ENCODE results near the gene CD300A.
A peak's percentile ranks its signal among the peaks of the same experiment; 100 is the strongest.
"Not testable (repeated sequence)": the region's sequence is repeated elsewhere in the genome, so short reads cannot be mapped to it uniquely, and the experiment has no call there.

The CD300A gene

GRCh38 chr17:74485841-74486240, 19.4 kb downstream of the CD300A start:
- no peak for DNase-seq

GRCh38 chr17:74488276-74488675, 21.8 kb downstream of the CD300A start:
- not testable (repeated sequence) for DNase-seq

GRCh38 chr17:74490716-74491115, 24.3 kb downstream of the CD300A start:
- DNase-seq = no peak

GRCh38 chr17:74491626-74492025, 25.2 kb downstream of the CD300A start:
- DNase-seq = no peak

GRCh38 chr17:74493331-74493833, 26.9 kb downstream of the CD300A start:
- peak; percentile 79 for DNase-seq

- no peak for DNase-seq
Measured at GRCh38 chr17:74497471-74497870, 31.0 kb downstream of the CD300A start.

GRCh38 chr17:74499992-74500391, 33.6 kb downstream of the CD300A start:
- DNase-seq = no peak

- no peak for DNase-seq
Measured at GRCh38 chr17:74502861-74503260, 36.4 kb downstream of the CD300A start.

- not testable (repeated sequence) for DNase-seq
Measured at GRCh38 chr17:74503949-74504348, 37.5 kb downstream of the CD300A start.

- DNase-seq = no peak
Measured at GRCh38 chr17:74508156-74508555, 41.7 kb downstream of the CD300A start.

- DNase-seq = no peak
Measured at GRCh38 chr17:74512036-74512435, 45.6 kb downstream of the CD300A start.

- no peak for DNase-seq
Measured at GRCh38 chr17:74512624-74513091, 46.2 kb downstream of the CD300A start.

GRCh38 chr17:74513987-74514631, 47.7 kb downstream of the CD300A start:
- DNase-seq = no peak

GRCh38 chr17:74514632-74515334, 48.3 kb downstream of the CD300A start:
- DNase-seq = no peak

- no peak for DNase-seq
Measured at GRCh38 chr17:74515941-74516340, 49.5 kb downstream of the CD300A start.

- DNase-seq = no peak
Measured at GRCh38 chr17:74516561-74517328, 50.3 kb downstream of the CD300A start.

- DNase-seq = not testable (repeated sequence)
Measured at GRCh38 chr17:74518413-74518981, 52.1 kb downstream of the CD300A start.

- DNase-seq = no peak
Measured at GRCh38 chr17:74520016-74520434, 53.6 kb downstream of the CD300A start.

- no peak for DNase-seq
Measured at GRCh38 chr17:74520790-74521480, 54.5 kb downstream of the CD300A start.

- DNase-seq = no peak
Measured at GRCh38 chr17:74521701-74522201, 55.3 kb downstream of the CD300A start.

- no peak for DNase-seq
Measured at GRCh38 chr17:74522381-74523105, 56.1 kb downstream of the CD300A start.

Measured in CD4-positive, alpha-beta T cell treated with Interleukin-6 for 4 hours (primary cell).